Neutrophil (primary cell): ENCODE data around the gene ORAI3.

Source experiments
- H3K27ac ChIP-seq: fragments of 200-600 bp; sonication (generic); 2 replicates; pipeline ENCODE4 v1.5.1; 2016; ENCODE audit warnings: mild to moderate bottlenecking, moderate library complexity
- H3K27me3 ChIP-seq: fragments of 200-600 bp; sonication (generic); 2 replicates; pipeline ENCODE4 v1.6.0; 2016; ENCODE audit warnings: mild to moderate bottlenecking
- H3K36me3 ChIP-seq: fragments of 200-600 bp; sonication (generic); 2 replicates; pipeline ENCODE4 v1.5.1; 2017
- H3K4me1 ChIP-seq, 2 experiments: fragments of 200-600 bp in 1 of 2; sonication (generic) in 1 of 2; 1 replicate in 1 of 2; 2 replicates in 1 of 2; pipeline versions ENCODE4 v1.5.1 to v1.6.1; 2013 to 2016; ENCODE audit warnings: low read depth in 1 of 2, low read length in 1 of 2, mild to moderate bottlenecking in 1 of 2, moderate library complexity in 1 of 2; ENCODE audit not compliant: control insufficient read depth in 1 of 2, insufficient read depth in 1 of 2
- H3K4me3 ChIP-seq, 2 experiments: fragments of 200-600 bp in 1 of 2; sonication (generic) in 1 of 2; 1 replicate in 1 of 2; 2 replicates in 1 of 2; pipeline ENCODE4 v1.5.1; 2013 to 2016; ENCODE audit warnings: low read depth in 1 of 2, low read length in 1 of 2, mild to moderate bottlenecking in 1 of 2, moderate library complexity in 1 of 2
- H3K9me3 ChIP-seq: fragments of 200-600 bp; sonication (generic); 2 replicates; pipeline ENCODE4 v1.5.1; 2016
- CTCF ChIP-seq: fragments of 200-600 bp; sonication (generic); IDR thresholded peaks from 2 replicates; pipeline ENCODE4 v1.5.1; 2016; ENCODE audit warnings: antibody characterized with exemption

ORAI3 gene

GRCh38 chr16:30986129-30986991, 37.5 kb downstream of the ORAI3 start:
- H3K27me3 ChIP-seq = no peaks in the 10 kb centered on the region
- no peak for TF ChIP-seq CTCF
- no peak overlapping the region for H3K27ac ChIP-seq
- no peaks in the 10 kb centered on the region for H3K9me3 ChIP-seq
- H3K4me3 ChIP-seq = no peak overlapping the region
- H3K36me3 ChIP-seq = peaks cover 25% of the 10 kb centered on the region
- H3K4me1 ChIP-seq = peaks cover 4 to 9% of the 10 kb centered on the region in 2 experiments

GRCh38 chr16:30987581-30988190, 38.8 kb downstream of the ORAI3 start:
- Histone ChIP-seq H3K4me1 (peaks cover 4 to 9% of the 10 kb centered on the region in 2 experiments), H3K4me3 (no peak overlapping the region), H3K36me3 (peaks cover 15% of the 10 kb centered on the region), H3K9me3 (no peaks in the 10 kb centered on the region), H3K27ac (no peak overlapping the region), H3K27me3 (no peaks in the 10 kb centered on the region)
- TF ChIP-seq CTCF = no peak

- no peak for TF ChIP-seq CTCF
- no peaks in the 10 kb centered on the region for H3K27me3 ChIP-seq
- H3K4me3 ChIP-seq = no peak overlapping the region
- no peaks in the 10 kb centered on the region for H3K9me3 ChIP-seq
- H3K4me1 ChIP-seq = peaks cover 6 to 9% of the 10 kb centered on the region in 2 experiments
- H3K36me3 ChIP-seq = no peaks in the 10 kb centered on the region
- no peak overlapping the region for H3K27ac ChIP-seq
Measured at GRCh38 chr16:30989469-30990047, 40.7 kb downstream of the ORAI3 start.

- Histone ChIP-seq H3K9me3 (no peaks in the 10 kb centered on the region), H3K36me3 (no peaks in the 10 kb centered on the region), H3K4me1 (peaks cover 4 to 6% of the 10 kb centered on the region in 2 experiments), H3K27ac (no peak overlapping the region), H3K4me3 (no peak overlapping the region), H3K27me3 (no peaks in the 10 kb centered on the region)
- no peak for TF ChIP-seq CTCF
Measured at GRCh38 chr16:30990105-30990504, 41.2 kb downstream of the ORAI3 start.

- Histone ChIP-seq H3K9me3 (no peaks in the 10 kb centered on the region), H3K4me3 (no peak overlapping the region), H3K27ac (no peak overlapping the region), H3K27me3 (peaks cover 3% of the 10 kb centered on the region), H3K36me3 (no peaks in the 10 kb centered on the region), H3K4me1 (peaks cover 0 to 3% of the 10 kb centered on the region in 2 experiments)
- no peak for TF ChIP-seq CTCF
Measured at GRCh38 chr16:30991052-30991451, 42.2 kb downstream of the ORAI3 start.
